ENCODE measurements around the gene ACER2. TPM values are rescaled to one million over a fixed set of nuclear protein-coding genes. Genes with fewer than 3 reads are reported as not detected.

ACER2 gene
- total and polyA plus RNA-seq, 2 donors (not counting 1 experiment from before 2014, with no cell fraction given), result 1.2 to 4.5 TPM

- no peaks in the 10 kb centered on the region for H3K9me3 ChIP-seq (ENCODE audit: control insufficient read depth, insufficient read depth, low read depth, low read length)
- peaks cover 31% of the 10 kb centered on the region for H3K79me2 ChIP-seq (ENCODE audit: control insufficient read depth, insufficient read depth, low read length)
- H3K4me3 ChIP-seq (replicated peaks in 1 of 4; ENCODE audit: control extremely low read depth in 1 of 4, insufficient read depth in 1 of 4, low read depth in 3 of 4, low read length in 4 of 4), result peak overlapping the region; percentile 78 to 94 (median 88)
- TF ChIP-seq CTCF (conservative IDR thresholded peaks at IDR 0.05 in 1 of 2, IDR thresholded peaks at IDR 0.05 in 1 of 2; ENCODE audit: low read depth in 1 of 2, low read length in 2 of 2), result no peak
- no peak for TF ChIP-seq EZH2 (IDR thresholded peaks at IDR 0.05; ENCODE audit: low read length, missing control alignments)
- H3K4me1 ChIP-seq (ENCODE audit: control insufficient read depth, extremely low read depth, insufficient read depth, low read length), result peaks cover 2% of the 10 kb centered on the region
- no peak overlapping the region for H2AFZ ChIP-seq (ENCODE audit: low read length)
- peaks cover 7% of the 10 kb centered on the region for H3K36me3 ChIP-seq (ENCODE audit: control insufficient read depth, insufficient read depth, low read length)
- peak overlapping the region; percentile 85 for H3K4me2 ChIP-seq (ENCODE audit: extremely low read depth, insufficient read depth, low read length)
- peak overlapping the region; percentile 93 for H3K9ac ChIP-seq (ENCODE audit: insufficient read depth, low read length)
- H3K27ac ChIP-seq (ENCODE audit: insufficient read depth, low read length), result peak overlapping the region; percentile 91
- DNase-seq (ENCODE audit: low read depth in 2 of 2), result no peak
- no peaks in the 10 kb centered on the region for H4K20me1 ChIP-seq (ENCODE audit: control insufficient read depth, extremely low read depth, insufficient read depth, low read length)
- no peaks in the 10 kb centered on the region for H3K27me3 ChIP-seq (ENCODE audit: control insufficient read depth, insufficient read depth, low read length)
Measured at GRCh38 chr9:19379283-19379682, 29.5 kb upstream of the ACER2 start.

GRCh38 chr9:19379697-19380046, 29.1 kb upstream of the ACER2 start:
- Histone ChIP-seq H3K27me3 (ENCODE audit: control insufficient read depth, insufficient read depth, low read length) (no peaks in the 10 kb centered on the region), H3K4me2 (ENCODE audit: extremely low read depth, insufficient read depth, low read length) (peak overlapping the region; percentile 85), H3K9me3 (ENCODE audit: control insufficient read depth, insufficient read depth, low read depth, low read length) (no peaks in the 10 kb centered on the region), H3K79me2 (ENCODE audit: control insufficient read depth, insufficient read depth, low read length) (peaks cover 31% of the 10 kb centered on the region), H3K4me3 (replicated peaks in 1 of 4; ENCODE audit: control extremely low read depth in 1 of 4, insufficient read depth in 1 of 4, low read depth in 3 of 4, low read length in 4 of 4) (peak overlapping the region; percentile 78 to 94 (median 88)), H3K4me1 (ENCODE audit: control insufficient read depth, extremely low read depth, insufficient read depth, low read length) (peaks cover 2% of the 10 kb centered on the region), H3K36me3 (ENCODE audit: control insufficient read depth, insufficient read depth, low read length) (peaks cover 7% of the 10 kb centered on the region), H3K9ac (ENCODE audit: insufficient read depth, low read length) (peak overlapping the region; percentile 93), H4K20me1 (ENCODE audit: control insufficient read depth, extremely low read depth, insufficient read depth, low read length) (no peaks in the 10 kb centered on the region), H3K27ac (ENCODE audit: insufficient read depth, low read length) (peak overlapping the region; percentile 91), H2AFZ (ENCODE audit: low read length) (peak overlapping the region; percentile 79)
- no peak for TF ChIP-seq EZH2 (IDR thresholded peaks at IDR 0.05; ENCODE audit: low read length, missing control alignments)
- no peak for TF ChIP-seq CTCF (conservative IDR thresholded peaks at IDR 0.05 in 1 of 2, IDR thresholded peaks at IDR 0.05 in 1 of 2; ENCODE audit: low read depth in 1 of 2, low read length in 2 of 2)
- DNase-seq (ENCODE audit: low read depth in 2 of 2), result no peak

DNA sequence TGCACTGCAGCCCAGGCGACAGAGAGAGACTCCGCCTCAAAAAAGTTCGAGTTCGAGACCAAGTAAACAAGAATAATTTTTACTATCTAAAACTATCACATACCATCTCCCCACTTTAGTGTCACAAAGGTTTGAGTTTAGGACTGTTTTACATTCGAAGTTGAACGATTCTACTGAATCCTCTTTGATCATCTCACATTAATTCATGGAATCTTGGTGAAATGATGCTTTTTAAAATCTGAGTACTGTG, 28.1 kb upstream of the ACER2 start:
- Histone ChIP-seq H3K27me3 (ENCODE audit: control insufficient read depth, insufficient read depth, low read length) (no peaks in the 10 kb centered on the region), H2AFZ (ENCODE audit: low read length) (peak overlapping the region; percentile 84), H3K36me3 (ENCODE audit: control insufficient read depth, insufficient read depth, low read length) (peaks cover 7% of the 10 kb centered on the region), H3K79me2 (ENCODE audit: control insufficient read depth, insufficient read depth, low read length) (peaks cover 31% of the 10 kb centered on the region), H3K27ac (ENCODE audit: insufficient read depth, low read length) (peak overlapping the region; percentile 91), H3K9ac (ENCODE audit: insufficient read depth, low read length) (peak overlapping the region; percentile 70), H3K4me1 (ENCODE audit: control insufficient read depth, extremely low read depth, insufficient read depth, low read length) (peaks cover 2% of the 10 kb centered on the region), H4K20me1 (ENCODE audit: control insufficient read depth, extremely low read depth, insufficient read depth, low read length) (no peaks in the 10 kb centered on the region), H3K4me3 (replicated peaks in 1 of 4; ENCODE audit: control extremely low read depth in 1 of 4, insufficient read depth in 1 of 4, low read depth in 3 of 4, low read length in 4 of 4) (peak overlapping the region; percentile 78 to 94 (median 88)), H3K9me3 (ENCODE audit: control insufficient read depth, insufficient read depth, low read depth, low read length) (no peaks in the 10 kb centered on the region), H3K4me2 (ENCODE audit: extremely low read depth, insufficient read depth, low read length) (peak overlapping the region; percentile 78)
- no peak for TF ChIP-seq EZH2 (IDR thresholded peaks at IDR 0.05; ENCODE audit: low read length, missing control alignments)
- no peak for TF ChIP-seq CTCF (conservative IDR thresholded peaks at IDR 0.05 in 1 of 2, IDR thresholded peaks at IDR 0.05 in 1 of 2; ENCODE audit: low read depth in 1 of 2, low read length in 2 of 2)
- no peak for DNase-seq (ENCODE audit: low read depth in 2 of 2)

Measured in fibroblast of lung (primary cell).